ENCODE measurements around the gene ARMC7. TPM values are rescaled to one million over a fixed set of nuclear protein-coding genes. Genes with fewer than 3 reads are reported as not detected.
A peak's percentile ranks its signal among the peaks of the same experiment; 100 is the strongest.
"Not testable (repeated sequence)": the region's sequence is repeated elsewhere in the genome, so short reads cannot be mapped to it uniquely, and the experiment has no call there.

ARMC7 gene
- total RNA-seq, 1 experiment from 2014 or later: 18.8 TPM

GRCh38 chr17:75099881-75100595 is 9.7 kb upstream of the ARMC7 start:
- no peak for DNase-seq (ENCODE audit: low spot score)

DNA sequence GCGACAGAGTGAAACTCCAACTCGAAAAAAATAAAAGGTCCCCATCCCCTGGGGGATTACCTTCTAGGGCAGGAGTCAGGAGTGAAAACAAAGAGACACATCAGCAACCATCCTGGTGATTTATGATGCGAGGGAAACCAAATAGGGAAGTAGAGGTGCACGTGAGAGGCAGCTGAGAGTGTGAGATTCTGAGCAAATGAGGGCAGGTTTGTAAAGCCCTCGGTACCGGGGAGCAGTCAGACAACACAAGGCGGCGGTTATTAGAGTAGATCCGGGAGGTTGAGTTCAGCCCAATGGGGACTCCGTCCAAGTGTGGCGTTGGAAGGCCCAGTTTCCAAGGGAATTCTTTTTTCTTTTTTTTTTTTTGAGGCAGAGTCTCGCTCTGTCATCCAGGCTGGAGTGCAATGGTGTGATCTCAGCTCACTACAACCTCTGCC is 7.4 kb upstream of the ARMC7 start:
- DNase-seq (ENCODE audit: low spot score): no peak

DNA sequence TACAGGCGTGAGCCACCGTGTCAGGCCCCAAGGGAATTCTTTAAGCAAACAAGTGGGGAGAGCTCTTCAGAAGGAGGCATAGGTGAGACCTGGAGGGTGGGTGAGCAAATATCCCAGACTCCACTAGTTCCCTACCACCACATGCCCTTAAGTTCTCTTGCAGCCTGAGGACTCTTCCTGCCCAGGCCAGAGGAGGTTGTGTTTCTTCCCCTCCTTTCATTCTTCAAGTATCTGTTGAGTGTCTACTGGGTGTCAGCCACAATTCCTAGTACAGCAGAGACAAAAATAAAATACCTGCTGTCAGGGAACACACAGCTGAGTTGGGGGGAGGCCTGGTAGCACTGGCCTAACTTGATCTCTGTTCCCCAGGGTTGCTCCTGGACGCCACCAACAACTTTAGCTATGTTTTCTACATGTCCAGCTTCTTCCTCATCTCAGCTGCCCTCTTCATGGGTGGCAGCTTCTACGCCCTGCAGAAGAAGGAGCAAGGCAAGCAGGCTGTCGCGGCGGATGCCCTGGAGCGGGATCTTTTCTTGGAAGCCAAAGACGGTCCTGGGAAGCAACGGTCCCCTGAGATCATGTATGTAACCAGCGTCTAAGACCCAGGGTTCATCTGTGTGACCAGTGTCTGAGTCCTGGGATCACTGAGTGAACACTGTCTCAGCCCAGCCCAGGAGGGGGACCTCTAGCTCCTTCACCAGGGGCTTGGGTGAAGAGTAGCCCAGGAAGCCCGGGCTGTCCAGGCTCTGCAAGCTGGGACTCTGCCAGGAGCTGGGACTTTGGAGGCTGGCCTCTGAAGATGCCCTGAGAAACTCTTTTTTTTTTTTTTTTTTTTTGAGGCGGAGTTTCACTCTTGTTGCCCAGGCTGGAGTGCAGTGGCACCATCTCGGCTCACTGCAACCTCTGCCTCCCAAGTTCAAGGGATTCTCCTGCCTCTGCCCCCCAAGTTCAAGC is 5.9 kb upstream of the ARMC7 start:
- no peak for DNase-seq (ENCODE audit: low spot score)

DNA sequence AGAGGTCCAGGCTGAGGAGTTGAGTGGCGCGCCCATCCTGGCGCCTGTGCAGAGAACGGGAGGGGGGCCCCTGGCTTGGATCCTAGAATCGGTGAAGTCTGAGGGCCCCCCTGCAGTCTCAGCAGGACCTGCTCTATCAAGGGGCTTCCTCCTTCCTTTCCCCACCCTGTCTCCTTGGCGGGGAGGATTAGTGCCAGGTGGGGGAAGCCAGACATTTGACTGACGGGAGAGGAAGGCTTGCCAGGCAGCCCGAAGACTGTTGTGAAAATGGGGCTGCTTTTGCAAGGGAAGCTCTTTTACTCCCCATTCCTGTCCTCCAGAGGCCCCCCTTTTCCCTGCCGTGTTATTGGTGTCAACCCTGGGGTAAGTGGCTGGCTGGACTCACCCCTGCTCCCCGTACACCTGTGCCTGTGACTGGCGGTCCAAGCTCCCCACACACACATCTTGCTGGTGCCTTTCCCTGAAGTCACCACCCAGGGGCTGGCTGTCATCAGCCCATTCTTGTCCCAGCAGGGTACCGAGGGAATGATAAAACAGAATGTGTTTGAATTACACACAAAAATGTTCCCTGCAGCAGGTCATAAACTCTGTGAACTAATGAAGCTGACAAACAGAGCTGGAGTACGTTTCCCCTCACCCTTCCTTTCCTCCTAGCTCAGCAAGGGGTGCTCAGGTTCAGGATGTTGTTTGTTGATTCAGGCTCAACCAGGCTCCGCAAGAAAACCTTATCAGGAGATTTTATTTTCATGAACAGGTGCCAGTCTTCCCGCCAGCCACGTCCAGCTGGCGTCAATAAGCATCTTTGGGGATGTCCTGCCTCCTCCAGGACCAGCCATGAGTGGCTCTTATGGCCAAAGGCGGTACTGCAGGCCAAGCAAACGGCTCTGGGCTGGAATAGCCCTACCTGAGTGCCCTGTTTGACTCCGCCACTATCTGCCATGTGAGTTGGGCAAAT is 4.4 kb upstream of the ARMC7 start:
- DNase-seq (ENCODE audit: low spot score): peak; percentile 87

- no peak for DNase-seq (ENCODE audit: low spot score)
Observed at GRCh38 chr17:75108193-75108592, 1.6 kb upstream of the ARMC7 start.

- no peak for DNase-seq (ENCODE audit: low spot score)
Observed at GRCh38 chr17:75109046-75109406, 743 bp upstream of the ARMC7 start.

DNA sequence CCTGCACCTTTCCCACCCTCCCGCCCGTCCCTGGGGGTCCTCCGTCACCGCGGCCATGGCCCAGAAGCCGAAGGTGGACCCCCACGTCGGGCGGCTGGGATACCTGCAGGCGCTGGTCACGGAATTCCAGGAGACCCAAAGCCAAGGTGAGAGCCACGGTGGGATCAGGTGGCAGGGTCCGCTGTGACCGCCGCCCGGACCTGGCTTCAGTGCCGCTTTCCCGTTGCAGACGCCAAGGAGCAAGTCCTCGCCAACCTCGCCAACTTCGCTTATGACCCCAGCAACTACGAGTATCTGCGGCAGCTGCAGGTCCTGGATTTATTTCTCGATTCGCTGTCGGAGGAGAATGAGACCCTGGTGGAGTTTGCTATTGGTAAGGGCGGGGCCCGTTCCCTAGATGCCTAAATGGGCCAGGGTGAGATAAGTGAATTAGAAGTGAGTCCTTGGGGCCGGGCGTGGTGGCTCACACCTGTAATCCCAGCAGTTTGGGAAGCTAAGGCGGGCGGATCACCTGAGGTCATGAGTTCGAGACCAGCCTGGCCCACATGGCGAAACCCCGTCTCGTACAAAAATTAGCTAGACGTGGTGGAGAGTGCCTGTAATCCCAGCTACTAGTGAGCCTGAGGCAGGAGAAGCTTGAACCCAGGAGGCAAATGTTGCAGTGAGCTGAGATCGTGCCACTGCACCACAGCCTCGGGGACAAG is 617 bp downstream of the ARMC7 start:
- no peak for DNase-seq (ENCODE audit: low spot score)

GRCh38 chr17:75111777-75112335 is 2.1 kb downstream of the ARMC7 start:
- DNase-seq (ENCODE audit: low spot score): no peak

DNA sequence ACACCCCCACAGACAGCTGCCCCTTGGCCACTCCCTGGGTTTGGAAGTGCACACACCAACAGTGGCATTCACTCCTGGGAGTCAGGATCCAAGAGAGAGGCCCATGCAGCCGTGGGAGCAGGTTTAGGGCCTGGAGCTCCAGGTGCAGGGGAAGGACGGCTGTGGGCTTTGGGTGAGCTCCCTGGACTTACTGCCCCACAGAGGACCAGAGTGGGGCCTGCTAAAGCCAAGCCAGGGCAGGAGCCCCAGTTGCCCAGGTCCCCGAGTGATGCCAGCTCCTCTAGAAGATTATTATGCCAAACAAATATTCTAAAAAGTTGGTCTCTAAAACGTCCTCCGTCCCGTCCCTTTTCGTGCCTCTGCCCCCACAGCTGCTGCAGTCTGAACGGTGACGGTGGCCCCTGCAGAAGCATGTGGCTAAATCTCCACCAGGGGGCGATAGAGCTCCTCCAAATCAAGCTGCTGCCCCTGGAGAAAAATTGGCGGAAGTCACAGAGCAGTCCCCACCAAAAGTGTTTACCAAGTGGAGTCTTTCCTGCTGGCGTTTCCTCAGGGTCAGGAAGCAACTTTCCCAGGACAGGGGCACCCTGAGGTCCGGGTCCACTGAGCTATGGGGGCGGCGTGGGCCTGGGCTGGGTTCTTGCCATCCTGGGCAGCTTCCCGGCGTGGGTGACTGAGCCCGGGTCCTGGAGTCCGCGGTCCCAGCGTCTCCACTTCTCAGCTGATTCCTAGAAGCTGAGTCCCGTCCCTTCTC is 4.2 kb downstream of the ARMC7 start:
- peak; percentile 95 for DNase-seq (ENCODE audit: low spot score)

DNA sequence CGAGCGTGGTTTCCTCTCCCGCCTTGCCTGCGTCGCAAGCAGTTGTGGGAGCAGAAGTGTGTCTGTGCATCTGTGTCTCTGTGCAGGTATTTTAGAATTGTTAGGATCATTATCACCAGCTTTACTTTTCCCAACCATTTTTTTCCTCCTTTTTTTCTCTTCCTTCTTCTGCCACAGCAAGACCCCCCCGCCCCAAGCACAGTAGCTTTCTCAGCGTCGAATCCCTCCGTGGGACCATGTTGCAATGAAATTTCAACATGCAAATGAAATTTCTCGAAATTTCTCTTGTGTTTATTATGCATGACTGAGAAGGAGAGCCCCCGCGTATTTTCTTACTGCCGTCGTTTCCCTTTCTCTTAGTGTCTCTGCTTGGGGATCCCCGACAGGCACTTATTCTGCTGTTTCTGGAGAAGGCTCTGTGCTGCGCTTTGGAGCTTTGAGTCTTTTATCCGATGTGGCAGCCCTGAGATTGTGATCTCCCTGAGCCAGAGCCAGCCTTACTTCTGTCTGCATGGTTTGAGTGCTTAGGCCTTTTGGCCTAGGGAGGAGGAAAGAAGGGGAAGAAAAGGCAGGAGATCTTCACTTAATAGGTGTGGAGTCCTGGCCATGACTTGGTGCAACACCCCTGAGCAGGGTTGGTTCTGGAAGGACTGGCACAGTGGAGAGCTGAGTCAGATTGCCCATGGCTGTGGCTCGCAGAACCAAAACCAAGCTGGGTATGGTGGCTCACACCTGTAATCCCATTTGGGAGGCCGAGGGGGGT is 5.0 kb downstream of the ARMC7 start:
- no peak for DNase-seq (ENCODE audit: low spot score)

GRCh38 chr17:75115555-75115954 is 5.8 kb downstream of the ARMC7 start:
- no peak for DNase-seq (ENCODE audit: low spot score)

GRCh38 chr17:75116737-75117136 is 7.0 kb downstream of the ARMC7 start:
- no peak for DNase-seq (ENCODE audit: low spot score)

DNA sequence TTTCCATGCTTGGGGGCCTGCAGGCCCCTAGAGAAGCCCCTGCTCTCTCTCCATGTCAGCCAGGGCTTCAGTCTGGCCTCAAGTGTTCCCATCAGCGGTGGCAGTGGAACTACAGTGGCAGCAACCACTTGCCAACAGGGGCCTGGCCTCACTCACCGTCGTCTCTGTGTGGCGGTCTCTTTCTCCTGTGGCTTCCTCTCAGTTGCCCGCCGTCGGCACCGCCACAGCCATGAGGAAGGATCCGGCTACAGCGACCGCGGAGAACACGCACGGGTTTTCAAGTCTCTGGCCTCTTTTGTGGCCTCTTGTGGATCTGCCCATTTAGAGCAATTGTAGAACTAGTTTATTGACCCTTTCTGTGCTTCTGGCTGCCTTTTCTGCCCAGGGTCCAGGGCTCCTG is 8.5 kb downstream of the ARMC7 start:
- no peak for DNase-seq (ENCODE audit: low spot score)

GRCh38 chr17:75124041-75124818 is 14.5 kb downstream of the ARMC7 start:
- peak; percentile 96 for DNase-seq (ENCODE audit: low spot score)

DNA sequence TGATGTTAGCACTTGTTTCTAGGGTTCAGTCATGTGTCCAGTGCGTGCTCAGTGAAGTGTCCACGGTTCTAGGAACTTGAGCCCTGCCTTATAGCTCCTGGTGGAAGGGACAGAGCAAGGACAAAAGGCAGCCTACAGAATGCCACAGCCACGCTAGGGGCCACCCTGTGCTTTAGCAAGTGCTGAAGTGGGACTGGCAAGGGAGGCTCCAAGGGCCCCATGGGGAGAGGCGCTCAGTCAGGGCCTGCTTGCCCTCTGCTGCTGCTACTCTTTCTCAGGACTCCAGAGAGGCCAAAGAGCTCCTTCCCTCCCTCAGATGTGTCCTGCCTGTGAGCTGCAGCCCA is 15.0 kb downstream of the ARMC7 start:
- DNase-seq (ENCODE audit: low spot score): no peak

DNA sequence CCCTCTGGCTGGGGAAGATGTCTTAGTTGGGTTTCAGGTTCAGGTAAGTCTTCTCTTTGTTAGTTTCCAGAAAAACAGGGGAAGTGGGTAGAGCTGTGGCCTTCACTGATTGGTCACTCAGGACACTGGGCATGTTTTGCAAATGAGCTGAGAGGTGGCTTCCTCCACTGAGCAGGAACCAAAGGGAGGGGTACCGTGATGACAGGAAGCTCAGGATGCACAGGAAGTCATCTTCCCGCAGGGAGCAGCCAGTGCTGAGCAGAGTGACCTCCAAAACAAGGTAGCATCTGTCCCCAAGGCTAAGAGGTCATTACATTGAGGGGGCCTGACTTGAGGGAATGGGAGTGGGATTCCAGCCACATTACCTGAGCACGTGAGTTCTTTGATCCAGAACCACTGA is 16.2 kb downstream of the ARMC7 start:
- no peak for DNase-seq (ENCODE audit: low spot score)

- DNase-seq (ENCODE audit: low spot score): no peak
Observed at GRCh38 chr17:75126954-75127353, 17.2 kb downstream of the ARMC7 start.

DNA sequence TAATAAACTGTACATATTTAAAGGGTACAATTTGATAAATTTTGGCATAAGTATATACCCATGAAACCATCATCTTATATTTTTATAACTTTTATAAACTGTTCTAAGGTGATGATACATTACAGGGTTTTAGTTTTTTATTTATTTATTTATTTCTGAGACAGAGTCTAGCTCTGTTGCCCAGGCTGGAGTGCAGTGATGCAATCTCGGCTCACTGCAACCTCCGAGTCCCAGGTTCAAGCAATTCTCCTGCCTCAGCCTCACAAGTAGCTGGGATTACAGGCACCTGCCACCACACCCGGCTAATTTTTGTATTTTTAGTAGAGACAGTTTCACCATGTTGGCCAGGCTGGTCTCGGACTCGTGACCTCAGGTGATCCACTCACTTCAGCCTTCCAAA is 18.2 kb downstream of the ARMC7 start:
- DNase-seq (ENCODE audit: low spot score): not testable (repeated sequence)
